HEK293 (cell line): ENCODE measurements around the gene BRMS1.

ENCODE experiments used
- CTCF ChIA-PET: fragments of 350-600 bp; formaldehyde crosslinking; extraction: SDS; loops from one replicate; lab custom pipeline; 2021; ENCODE audit warnings: antibody characterized with exemption; lab: Yijun Ruan, JAX
- POLR2A ChIA-PET: fragments of 300-600 bp; formaldehyde crosslinking; extraction: SDS; loops from one replicate; lab custom pipeline; 2020; ENCODE audit warnings: antibody characterized with exemption, inconsistent platforms; lab: Yijun Ruan, JAX
- H3K27ac ChIP-seq: fragments of 200-500 bp; sonication (Bioruptor generic); 2 replicates; pipeline ENCODE4 v1.5.1; 2014; ENCODE audit warnings: low read depth, low read length, control low read depth, inconsistent platforms; ENCODE audit errors: extremely low read depth
- H3K36me3 ChIP-seq, 2 experiments: fragments of 200-500 bp in 1 of 2; sonication (Bioruptor generic) in 1 of 2; 1 replicate in 1 of 2; 2 replicates in 1 of 2; pipeline ENCODE4 v1.5.1; 2014 to 2017; ENCODE audit warnings: inconsistent platforms in 2 of 2, low read length in 2 of 2; ENCODE audit not compliant: control insufficient read depth in 2 of 2, insufficient read depth in 1 of 2
- H3K4me1 ChIP-seq: fragments of 200-500 bp; sonication (Bioruptor generic); 2 replicates; pipeline ENCODE4 v1.5.1; 2014; ENCODE audit warnings: mild to moderate bottlenecking, low read length, inconsistent platforms; ENCODE audit not compliant: control insufficient read depth, insufficient read depth
- H3K4me3 ChIP-seq: 2 replicates; pipeline ENCODE4 v1.5.1; 2011; ENCODE audit warnings: low read depth, mild to moderate bottlenecking, control low read depth, low read length, moderate library complexity
- H3K9me3 ChIP-seq: fragments of 200-500 bp; sonication (Bioruptor generic); 2 replicates; pipeline ENCODE4 v1.5.1; 2014; ENCODE audit warnings: low read depth, low read length, inconsistent platforms; ENCODE audit not compliant: control insufficient read depth, insufficient read depth
- EGR2 ChIP-seq: fragments of 450-650 bp; formaldehyde crosslinking; IDR thresholded peaks from 2 replicates; pipeline ENCODE4 v1.5.1; 2016; ENCODE audit warnings: low read depth, missing biosample characterization, missing genetic modification characterization
- GLI4 ChIP-seq: fragments of 450-650 bp; formaldehyde crosslinking; IDR thresholded peaks from 2 replicates; pipeline ENCODE4 v1.5.1; 2016; ENCODE audit warnings: missing biosample characterization, missing genetic modification characterization
- GLIS1 ChIP-seq: fragments of 450-650 bp; formaldehyde crosslinking; IDR thresholded peaks from 2 replicates; pipeline ENCODE4 v1.5.1; 2016; ENCODE audit warnings: missing biosample characterization, missing genetic modification characterization
- GLIS2 ChIP-seq: fragments of 450-650 bp; formaldehyde crosslinking; IDR thresholded peaks from 2 replicates; pipeline ENCODE4 v1.5.1; 2016; ENCODE audit warnings: missing biosample characterization, missing genetic modification characterization
- KLF9 ChIP-seq: fragments of 450-650 bp; formaldehyde crosslinking; IDR thresholded peaks from 2 replicates; pipeline ENCODE4 v1.5.1; 2016; ENCODE audit warnings: missing biosample characterization, missing genetic modification characterization, low read depth
- SALL2 ChIP-seq: fragments of 450-650 bp; formaldehyde crosslinking; IDR thresholded peaks from 2 replicates; pipeline ENCODE4 v1.5.0; 2017; ENCODE audit warnings: missing biosample characterization, mild to moderate bottlenecking, missing genetic modification characterization, borderline replicate concordance
- SETDB1 ChIP-seq: IDR thresholded peaks from one replicate; pipeline ENCODE4 v1.6.1; 2017; ENCODE audit warnings: mild to moderate bottlenecking, low read length, moderate library complexity, mixed read lengths; ENCODE audit not compliant: insufficient read length
- SP7 ChIP-seq: fragments of 450-650 bp; formaldehyde crosslinking; IDR thresholded peaks from 2 replicates; pipeline ENCODE4 v1.5.1; 2016; ENCODE audit warnings: missing biosample characterization, missing genetic modification characterization
- ZBTB20 ChIP-seq: fragments of 450-650 bp; formaldehyde crosslinking; IDR thresholded peaks from 2 replicates; pipeline ENCODE4 v1.5.1; 2016; ENCODE audit warnings: missing biosample characterization, missing genetic modification characterization
- ZEB2 ChIP-seq: fragments of 450-650 bp; formaldehyde crosslinking; IDR thresholded peaks from 2 replicates; pipeline ENCODE4 v1.5.1; 2016; ENCODE audit warnings: missing biosample characterization, missing genetic modification characterization
- ZNF114 ChIP-seq: fragments of 450-650 bp; formaldehyde crosslinking; IDR thresholded peaks from 2 replicates; pipeline ENCODE4 v1.5.0; 2017; ENCODE audit warnings: missing biosample characterization, missing genetic modification characterization
- ZNF146 ChIP-seq: fragments of 450-650 bp; formaldehyde crosslinking; IDR thresholded peaks from 2 replicates; pipeline ENCODE4 v1.5.1; 2016; ENCODE audit warnings: missing biosample characterization, missing genetic modification characterization
- ZNF302 ChIP-seq: fragments of 450-650 bp; formaldehyde crosslinking; IDR thresholded peaks from 2 replicates; pipeline ENCODE4 v1.5.1; 2016; ENCODE audit warnings: missing biosample characterization, missing genetic modification characterization, low read depth
- ZNF354C ChIP-seq: fragments of 450-650 bp; formaldehyde crosslinking; IDR thresholded peaks from 2 replicates; pipeline ENCODE4 v1.5.1; 2016; ENCODE audit warnings: missing biosample characterization, missing genetic modification characterization, low read depth, borderline replicate concordance
- ZNF423 ChIP-seq: fragments of 450-650 bp; formaldehyde crosslinking; IDR thresholded peaks from 2 replicates; pipeline ENCODE4 v1.5.1; 2016; ENCODE audit warnings: missing biosample characterization, missing genetic modification characterization
- ZNF510 ChIP-seq: fragments of 450-650 bp; formaldehyde crosslinking; IDR thresholded peaks from 2 replicates; pipeline ENCODE4 v1.5.1; 2018; ENCODE audit warnings: mild to moderate bottlenecking, missing genetic modification characterization, missing biosample characterization; ENCODE audit not compliant: insufficient replicate concordance
- ZNF514 ChIP-seq: fragments of 450-650 bp; formaldehyde crosslinking; IDR thresholded peaks from 2 replicates; pipeline ENCODE4 v1.5.1; 2016; ENCODE audit warnings: missing biosample characterization, missing genetic modification characterization
- ZNF521 ChIP-seq: fragments of 450-650 bp; formaldehyde crosslinking; IDR thresholded peaks from 2 replicates; pipeline ENCODE4 v1.5.1; 2017; ENCODE audit warnings: missing biosample characterization, mild to moderate bottlenecking, missing genetic modification characterization
- ZNF600 ChIP-seq: fragments of 450-650 bp; formaldehyde crosslinking; IDR thresholded peaks from 2 replicates; pipeline ENCODE4 v1.5.1; 2016; ENCODE audit warnings: missing biosample characterization, missing genetic modification characterization
- ZNF792 ChIP-seq: fragments of 450-650 bp; formaldehyde crosslinking; IDR thresholded peaks from 2 replicates; pipeline ENCODE4 v1.5.1; 2016; ENCODE audit warnings: missing biosample characterization, missing genetic modification characterization
- ZNF830 ChIP-seq: fragments of 450-650 bp; IDR thresholded peaks from 2 replicates; pipeline ENCODE4 v1.5.0; 2018; ENCODE audit warnings: missing biosample characterization, missing genetic modification characterization, low read depth, mild to moderate bottlenecking, moderate library complexity
- TF ChIP-seq, protein P1 (sequence below): fragments of 450-650 bp; formaldehyde crosslinking; IDR thresholded peaks from 2 replicates; pipeline ENCODE4 v1.5.1; 2016; ENCODE audit warnings: missing biosample characterization, missing genetic modification characterization
- TF ChIP-seq, protein P2 (sequence below): fragments of 450-650 bp; formaldehyde crosslinking; IDR thresholded peaks from 2 replicates; pipeline ENCODE4 v1.5.0; 2017; ENCODE audit warnings: missing biosample characterization, missing genetic modification characterization, borderline replicate concordance
- TF ChIP-seq, protein P3 (sequence below): fragments of 450-650 bp; formaldehyde crosslinking; IDR thresholded peaks from 2 replicates; pipeline ENCODE4 v1.5.1; 2016; ENCODE audit warnings: missing biosample characterization, missing genetic modification characterization
- TF ChIP-seq, protein P4 (sequence below): fragments of 450-650 bp; formaldehyde crosslinking; conservative IDR thresholded peaks from 2 replicates; pipeline ENCODE4 v1.5.1; 2016; ENCODE audit warnings: low read depth, missing biosample characterization, missing genetic modification characterization

The BRMS1 gene

DNA sequence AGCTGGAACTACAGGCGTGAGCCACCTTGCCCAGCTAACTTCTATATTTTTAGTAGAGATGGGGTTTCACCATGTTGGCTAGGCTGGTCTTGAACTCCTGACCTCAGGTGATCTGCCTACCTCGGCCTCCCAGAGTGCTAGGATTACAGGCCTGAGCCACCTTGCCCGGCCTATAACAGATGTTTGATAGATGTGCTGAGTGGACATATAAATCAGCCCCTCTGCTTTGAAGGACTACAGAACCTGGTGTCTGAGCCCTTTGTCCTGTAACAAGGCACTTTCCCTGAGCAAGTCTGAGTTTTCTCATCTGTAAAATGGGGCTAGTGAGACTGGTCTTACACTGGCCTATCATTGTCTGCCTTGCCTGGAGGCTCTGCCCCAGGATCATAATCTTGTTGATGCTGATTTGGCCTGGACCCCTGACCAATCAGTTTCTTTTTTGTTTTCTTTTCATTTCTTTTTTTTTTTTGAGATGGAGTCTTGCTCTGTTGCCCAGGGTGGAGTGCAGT, 15.7 kb downstream of the BRMS1 start:
- CTCF ChIA-PET, result interaction anchor here (0.6 to 2.6 kb wide), 10 partner anchors 10 to 108 kb away, joined by 3 to 25 read pairs (median 4); no protein-coding TSS in a partner anchor
- no peaks in the 10 kb centered on the region for H3K9me3 ChIP-seq
- H3K4me1 ChIP-seq, result no peaks in the 10 kb centered on the region
- H3K36me3 ChIP-seq, result no peaks in the 10 kb centered on the region
- no peak overlapping the region for H3K4me3 ChIP-seq
- no peak overlapping the region for H3K27ac ChIP-seq
- TF ChIP-seq EGR2 (tag by site-specific recombination) (no peak), SP7 (no peak), ZNF146 (tag by site-specific recombination) (no peak), ZNF510 (tag by site-specific recombination) (no peak), KLF9 (tag by site-specific recombination) (no peak), ZNF302 (tag by site-specific recombination) (no peak)
- POLR2A ChIA-PET, result interaction anchor here (1.2 kb wide), 1 partner anchor 17 kb away, joined by 6 read pairs; no protein-coding TSS in a partner anchor

DNA sequence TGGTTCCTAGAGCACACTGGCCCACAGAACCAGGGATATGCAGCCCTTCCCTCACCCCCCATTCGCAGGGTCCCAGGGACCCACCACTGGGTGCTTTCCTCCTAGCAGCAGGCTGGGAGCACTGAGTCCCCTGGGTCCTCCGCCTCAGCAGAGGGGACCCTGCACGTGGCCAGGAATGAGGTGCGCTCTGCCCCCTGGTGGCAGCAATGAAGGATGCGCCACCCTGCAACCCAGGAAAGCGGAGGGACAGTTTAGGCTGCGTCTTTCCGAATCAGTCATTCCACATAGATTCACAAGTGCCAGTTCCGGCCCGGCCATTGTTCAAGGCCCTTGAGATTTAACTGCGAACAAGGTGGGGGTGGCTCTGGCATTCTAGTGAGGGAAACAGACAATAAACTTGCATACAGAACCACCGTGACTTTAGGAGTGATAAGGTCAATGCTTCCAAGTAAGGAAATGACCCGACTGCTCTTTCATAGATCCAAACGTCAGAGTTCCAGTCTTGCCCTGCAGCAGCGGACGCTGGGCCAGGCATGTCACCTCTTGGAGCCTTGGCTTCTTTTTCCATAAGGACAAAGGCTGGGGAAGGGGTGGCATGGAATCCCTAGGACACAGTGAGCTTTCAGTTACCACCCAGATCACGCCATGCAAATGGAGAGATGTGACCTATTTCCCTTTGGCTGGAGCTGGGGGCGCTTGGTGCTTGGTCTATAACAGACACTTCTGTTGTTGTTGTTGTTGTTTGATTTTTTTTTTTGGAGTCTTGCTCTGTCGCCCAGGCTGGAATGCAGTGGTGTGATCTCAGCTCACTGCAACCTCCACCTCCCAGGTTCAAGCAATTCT, 16.4 kb downstream of the BRMS1 start:
- no peak overlapping the region for H3K4me3 ChIP-seq
- POLR2A ChIA-PET, result interaction anchor here (1.2 kb wide), 1 partner anchor 16 kb away, joined by 6 read pairs; no protein-coding TSS in a partner anchor
- CTCF ChIA-PET, result interaction anchor here (0.6 to 2.6 kb wide), 8 partner anchors 11 to 107 kb away, joined by 3 to 25 read pairs (median 4); no protein-coding TSS in a partner anchor
- no peaks in the 10 kb centered on the region for H3K9me3 ChIP-seq
- no peaks in the 10 kb centered on the region for H3K4me1 ChIP-seq
- H3K27ac ChIP-seq, result no peak overlapping the region
- H3K36me3 ChIP-seq, result no peaks in the 10 kb centered on the region
- TF ChIP-seq ZEB2, result 0 out of 2 replicates have a peak, but pooled peaks have one; percentile 34
- TF ChIP-seq, protein P1, sequence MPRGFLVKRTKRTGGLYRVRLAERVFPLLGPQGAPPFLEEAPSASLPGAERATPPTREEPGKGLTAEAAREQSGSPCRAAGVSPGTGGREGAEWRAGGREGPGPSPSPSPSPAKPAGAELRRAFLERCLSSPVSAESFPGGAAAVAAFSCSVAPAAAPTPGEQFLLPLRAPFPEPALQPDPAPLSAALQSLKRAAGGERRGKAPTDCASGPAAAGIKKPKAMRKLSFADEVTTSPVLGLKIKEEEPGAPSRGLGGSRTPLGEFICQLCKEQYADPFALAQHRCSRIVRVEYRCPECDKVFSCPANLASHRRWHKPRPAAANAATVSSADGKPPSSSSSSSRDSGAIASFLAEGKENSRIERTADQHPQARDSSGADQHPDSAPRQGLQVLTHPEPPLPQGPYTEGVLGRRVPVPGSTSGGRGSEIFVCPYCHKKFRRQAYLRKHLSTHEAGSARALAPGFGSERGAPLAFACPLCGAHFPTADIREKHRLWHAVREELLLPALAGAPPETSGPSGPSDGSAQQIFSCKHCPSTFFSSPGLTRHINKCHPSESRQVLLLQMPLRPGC (tag by site-specific recombination), result no peak
- peak; percentile 93 for TF ChIP-seq ZNF423 (tag by site-specific recombination)
- TF ChIP-seq ZNF792, result no peak
- TF ChIP-seq, protein P2, sequence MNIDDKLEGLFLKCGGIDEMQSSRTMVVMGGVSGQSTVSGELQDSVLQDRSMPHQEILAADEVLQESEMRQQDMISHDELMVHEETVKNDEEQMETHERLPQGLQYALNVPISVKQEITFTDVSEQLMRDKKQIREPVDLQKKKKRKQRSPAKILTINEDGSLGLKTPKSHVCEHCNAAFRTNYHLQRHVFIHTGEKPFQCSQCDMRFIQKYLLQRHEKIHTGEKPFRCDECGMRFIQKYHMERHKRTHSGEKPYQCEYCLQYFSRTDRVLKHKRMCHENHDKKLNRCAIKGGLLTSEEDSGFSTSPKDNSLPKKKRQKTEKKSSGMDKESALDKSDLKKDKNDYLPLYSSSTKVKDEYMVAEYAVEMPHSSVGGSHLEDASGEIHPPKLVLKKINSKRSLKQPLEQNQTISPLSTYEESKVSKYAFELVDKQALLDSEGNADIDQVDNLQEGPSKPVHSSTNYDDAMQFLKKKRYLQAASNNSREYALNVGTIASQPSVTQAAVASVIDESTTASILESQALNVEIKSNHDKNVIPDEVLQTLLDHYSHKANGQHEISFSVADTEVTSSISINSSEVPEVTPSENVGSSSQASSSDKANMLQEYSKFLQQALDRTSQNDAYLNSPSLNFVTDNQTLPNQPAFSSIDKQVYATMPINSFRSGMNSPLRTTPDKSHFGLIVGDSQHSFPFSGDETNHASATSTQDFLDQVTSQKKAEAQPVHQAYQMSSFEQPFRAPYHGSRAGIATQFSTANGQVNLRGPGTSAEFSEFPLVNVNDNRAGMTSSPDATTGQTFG (tag by site-specific recombination), result no peak
- TF ChIP-seq GLIS2 (tag by site-specific recombination), result peak; percentile 30; the same call in 1 of the 2 replicates
- TF ChIP-seq ZBTB20 (tag by site-specific recombination), result no peak
- no peak for TF ChIP-seq SALL2 (tag by site-specific recombination)
- TF ChIP-seq, protein P3, sequence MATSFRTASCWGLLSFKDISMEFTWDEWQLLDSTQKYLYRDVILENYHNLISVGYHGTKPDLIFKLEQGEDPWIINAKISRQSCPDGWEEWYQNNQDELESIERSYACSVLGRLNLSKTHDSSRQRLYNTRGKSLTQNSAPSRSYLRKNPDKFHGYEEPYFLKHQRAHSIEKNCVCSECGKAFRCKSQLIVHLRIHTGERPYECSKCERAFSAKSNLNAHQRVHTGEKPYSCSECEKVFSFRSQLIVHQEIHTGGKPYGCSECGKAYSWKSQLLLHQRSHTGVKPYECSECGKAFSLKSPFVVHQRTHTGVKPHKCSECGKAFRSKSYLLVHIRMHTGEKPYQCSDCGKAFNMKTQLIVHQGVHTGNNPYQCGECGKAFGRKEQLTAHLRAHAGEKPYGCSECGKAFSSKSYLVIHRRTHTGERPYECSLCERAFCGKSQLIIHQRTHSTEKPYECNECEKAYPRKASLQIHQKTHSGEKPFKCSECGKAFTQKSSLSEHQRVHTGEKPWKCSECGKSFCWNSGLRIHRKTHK (tag by site-specific recombination), result no peak
- no peak for TF ChIP-seq ZNF830
- 0 out of 2 replicates have a peak, but pooled peaks have one; percentile 40 for TF ChIP-seq GLIS1 (tag by site-specific recombination)
- no peak for TF ChIP-seq ZNF354C
- TF ChIP-seq SETDB1, result no peak
- no peak for TF ChIP-seq GLI4
- TF ChIP-seq ZNF521 (tag by site-specific recombination), result no peak
- no peak for TF ChIP-seq ZNF514 (tag by site-specific recombination)
- no peak for TF ChIP-seq ZNF114
- no peak for TF ChIP-seq ZNF600 (tag by site-specific recombination)
- TF ChIP-seq, protein P4, sequence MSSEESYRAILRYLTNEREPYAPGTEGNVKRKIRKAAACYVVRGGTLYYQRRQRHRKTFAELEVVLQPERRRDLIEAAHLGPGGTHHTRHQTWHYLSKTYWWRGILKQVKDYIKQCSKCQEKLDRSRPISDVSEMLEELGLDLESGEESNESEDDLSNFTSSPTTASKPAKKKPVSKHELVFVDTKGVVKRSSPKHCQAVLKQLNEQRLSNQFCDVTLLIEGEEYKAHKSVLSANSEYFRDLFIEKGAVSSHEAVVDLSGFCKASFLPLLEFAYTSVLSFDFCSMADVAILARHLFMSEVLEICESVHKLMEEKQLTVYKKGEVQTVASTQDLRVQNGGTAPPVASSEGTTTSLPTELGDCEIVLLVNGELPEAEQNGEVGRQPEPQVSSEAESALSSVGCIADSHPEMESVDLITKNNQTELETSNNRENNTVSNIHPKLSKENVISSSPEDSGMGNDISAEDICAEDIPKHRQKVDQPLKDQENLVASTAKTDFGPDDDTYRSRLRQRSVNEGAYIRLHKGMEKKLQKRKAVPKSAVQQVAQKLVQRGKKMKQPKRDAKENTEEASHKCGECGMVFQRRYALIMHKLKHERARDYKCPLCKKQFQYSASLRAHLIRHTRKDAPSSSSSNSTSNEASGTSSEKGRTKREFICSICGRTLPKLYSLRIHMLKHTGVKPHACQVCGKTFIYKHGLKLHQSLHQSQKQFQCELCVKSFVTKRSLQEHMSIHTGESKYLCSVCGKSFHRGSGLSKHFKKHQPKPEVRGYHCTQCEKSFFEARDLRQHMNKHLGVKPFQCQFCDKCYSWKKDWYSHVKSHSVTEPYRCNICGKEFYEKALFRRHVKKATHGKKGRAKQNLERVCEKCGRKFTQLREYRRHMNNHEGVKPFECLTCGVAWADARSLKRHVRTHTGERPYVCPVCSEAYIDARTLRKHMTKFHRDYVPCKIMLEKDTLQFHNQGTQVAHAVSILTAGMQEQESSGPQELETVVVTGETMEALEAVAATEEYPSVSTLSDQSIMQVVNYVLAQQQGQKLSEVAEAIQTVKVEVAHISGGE (tag by site-specific recombination), result peak; percentile 63
